Trophoblast cell (in vitro differentiated cells and primary cell): Measurements from ENCODE around the gene C1RL.

Source experiments
- DNase-seq, 2 donors: peaks; one replicate each; pipeline ENCODE4 v3.0.0-alpha.2; 2016
- H2AFZ ChIP-seq: 2 replicates; pipeline ENCODE4 v1.6.1; 2013; ENCODE audit warnings: low read length, moderate library complexity, mild to moderate bottlenecking; ENCODE audit not compliant: insufficient read depth, poor library complexity
- H2AK5ac ChIP-seq: 2 replicates; pipeline ENCODE4 v1.6.1; 2013; ENCODE audit warnings: mild to moderate bottlenecking, low read length
- H2BK120ac ChIP-seq: 2 replicates; pipeline ENCODE4 v1.6.1; 2013; ENCODE audit warnings: low read length, mild to moderate bottlenecking, moderate library complexity; ENCODE audit not compliant: insufficient read depth, poor library complexity
- H2BK12ac ChIP-seq: 2 replicates; pipeline ENCODE4 v1.6.1; 2013; ENCODE audit warnings: mild to moderate bottlenecking, low read length, moderate library complexity
- H2BK5ac ChIP-seq: 2 replicates; pipeline ENCODE4 v1.6.1; 2013; ENCODE audit warnings: low read length, low read depth, moderate library complexity, mild to moderate bottlenecking; ENCODE audit not compliant: poor library complexity
- H3K14ac ChIP-seq: 2 replicates; pipeline ENCODE4 v1.6.1; 2013; ENCODE audit warnings: mild to moderate bottlenecking, low read length
- H3K18ac ChIP-seq: 2 replicates; pipeline ENCODE4 v1.6.1; 2013; ENCODE audit warnings: mild to moderate bottlenecking, low read length
- H3K23ac ChIP-seq: 2 replicates; pipeline ENCODE4 v1.6.1; 2013; ENCODE audit warnings: low read length
- H3K27ac ChIP-seq: 2 replicates; pipeline ENCODE4 v1.5.1; 2013; ENCODE audit warnings: low read depth, mild to moderate bottlenecking, inconsistent platforms, low read length, moderate library complexity
- H3K27me3 ChIP-seq: 2 replicates; pipeline ENCODE4 v1.6.1; 2013; ENCODE audit warnings: inconsistent platforms, mild to moderate bottlenecking, low read length, moderate library complexity; ENCODE audit not compliant: insufficient read depth
- H3K36me3 ChIP-seq, 2 experiments: 1 replicate in 1 of 2; 2 replicates in 1 of 2; pipeline ENCODE4 v1.6.1; 2013; ENCODE audit warnings: low read length in 2 of 2, mild to moderate bottlenecking in 2 of 2, moderate library complexity in 1 of 2; ENCODE audit not compliant: insufficient read depth in 2 of 2, control insufficient read depth in 1 of 2
- H3K4ac ChIP-seq: 2 replicates; pipeline ENCODE4 v1.6.1; 2013; ENCODE audit warnings: low read depth, mild to moderate bottlenecking, low read length, moderate library complexity
- H3K4me1 ChIP-seq, 2 experiments: 1 replicate in 1 of 2; 2 replicates in 1 of 2; pipeline ENCODE4 v1.6.1; 2013; ENCODE audit warnings: low read length in 2 of 2, mild to moderate bottlenecking in 2 of 2, moderate library complexity in 1 of 2; ENCODE audit not compliant: insufficient read depth in 2 of 2, control insufficient read depth in 1 of 2
- H3K4me2 ChIP-seq: 2 replicates; pipeline ENCODE4 v1.6.1; 2013; ENCODE audit warnings: inconsistent platforms, mild to moderate bottlenecking, low read length, moderate library complexity
- H3K4me3 ChIP-seq: 2 replicates; pipeline ENCODE4 v1.5.1; 2013; ENCODE audit warnings: mild to moderate bottlenecking, low read depth, low read length, inconsistent platforms
- H3K79me1 ChIP-seq: one replicate; pipeline ENCODE4 v1.6.1; 2013; ENCODE audit warnings: low read length
- H3K79me2 ChIP-seq: 2 replicates; pipeline ENCODE4 v1.6.1; 2013; ENCODE audit warnings: low read length, mild to moderate bottlenecking; ENCODE audit not compliant: control insufficient read depth, insufficient read depth, poor library complexity
- H3K9ac ChIP-seq: 2 replicates; pipeline ENCODE4 v1.6.1; 2013; ENCODE audit warnings: mild to moderate bottlenecking, low read length
- H3K9me3 ChIP-seq: 2 replicates; pipeline ENCODE4 v1.6.1; 2013; ENCODE audit warnings: low read depth, mild to moderate bottlenecking, control low read depth, inconsistent platforms, low read length; ENCODE audit not compliant: insufficient read depth
- H4K12ac ChIP-seq: 2 replicates; pipeline ENCODE4 v1.6.1; 2013; ENCODE audit warnings: low read depth, mild to moderate bottlenecking, low read length, moderate library complexity
- H4K8ac ChIP-seq: 2 replicates; pipeline ENCODE4 v1.6.1; 2013; ENCODE audit warnings: low read depth, mild to moderate bottlenecking, low read length, moderate library complexity
- H4K91ac ChIP-seq: one replicate; pipeline ENCODE4 v1.6.1; 2013; ENCODE audit warnings: low read depth, mild to moderate bottlenecking, low read length, moderate library complexity
- WGBS: extraction: QIAGEN DNeasy Blood & Tissue Kit; methylation state at CpG from one replicate; pipeline ENCODE4 v1.1.7; 2013; ENCODE audit warnings: missing lambda C conversion rate; ENCODE audit not compliant: insufficient read length, insufficient coverage; ENCODE audit errors: extremely low coverage; 5-methylcytosine and 5-hydroxymethylcytosine counted together

Gene C1RL

GRCh38 chr12:7083125-7083524 lies 25.9 kb downstream of the C1RL start:
- Histone ChIP-seq H3K79me1 (no peaks in the 10 kb centered on the region), H3K4me2 (no peak overlapping the region), H2AK5ac (no peak overlapping the region), H3K14ac (no peak overlapping the region), H3K36me3 (no peaks in the 10 kb centered on the region), H3K9me3 (peaks cover 2% of the 10 kb centered on the region), H4K8ac (no peak overlapping the region), H3K23ac (peak overlapping the region; percentile 28), H3K9ac (no peak overlapping the region), H2AFZ (no peak overlapping the region), H2BK5ac (no peak overlapping the region), H3K4ac (no peak overlapping the region), H4K12ac (no peak overlapping the region), H3K27me3 (no peaks in the 10 kb centered on the region), H3K18ac (no peak overlapping the region), H2BK12ac (no peak overlapping the region), H3K4me1 (peaks cover 2 to 5% of the 10 kb centered on the region in 2 experiments), H3K4me3 (peak overlapping the region; percentile 45), H2BK120ac (no peak overlapping the region), H3K27ac (no peak overlapping the region), H4K91ac (no peak overlapping the region), H3K79me2 (no peaks in the 10 kb centered on the region)
- no peak for DNase-seq

- no peak overlapping the region for H3K4ac ChIP-seq
- H4K12ac ChIP-seq: no peak overlapping the region
- no peak overlapping the region for H2BK120ac ChIP-seq
- H2AK5ac ChIP-seq: no peak overlapping the region
- no peak overlapping the region for H4K8ac ChIP-seq
- peaks cover 2% of the 10 kb centered on the region for H3K9me3 ChIP-seq
- no peak overlapping the region for H3K14ac ChIP-seq
- no peak overlapping the region for H2BK5ac ChIP-seq
- H3K23ac ChIP-seq: no peak overlapping the region
- no peak overlapping the region for H3K9ac ChIP-seq
- H3K4me1 ChIP-seq: peaks cover 2 to 5% of the 10 kb centered on the region in 2 experiments
- WGBS: no CpG with 5 or more reads among the region's 14 CpGs
- no peaks in the 10 kb centered on the region for H3K36me3 ChIP-seq
- H2BK12ac ChIP-seq: no peak overlapping the region
- DNase-seq: no peak
- no peak overlapping the region for H2AFZ ChIP-seq
- no peak overlapping the region for H3K4me3 ChIP-seq
- no peaks in the 10 kb centered on the region for H3K79me1 ChIP-seq
- no peaks in the 10 kb centered on the region for H3K27me3 ChIP-seq
- H3K79me2 ChIP-seq: no peaks in the 10 kb centered on the region
- no peak overlapping the region for H3K18ac ChIP-seq
- H3K4me2 ChIP-seq: no peak overlapping the region
- H4K91ac ChIP-seq: no peak overlapping the region
- no peak overlapping the region for H3K27ac ChIP-seq
Measured at GRCh38 chr12:7081037-7081436, 28.0 kb downstream of the C1RL start.

- Histone ChIP-seq H4K12ac (no peak overlapping the region), H2BK12ac (no peak overlapping the region), H3K79me2 (no peaks in the 10 kb centered on the region), H3K18ac (no peak overlapping the region), H4K91ac (no peak overlapping the region), H3K9me3 (peaks cover 2% of the 10 kb centered on the region), H2BK120ac (no peak overlapping the region), H3K4me1 (peaks cover 2 to 5% of the 10 kb centered on the region in 2 experiments), H3K9ac (no peak overlapping the region), H2AK5ac (no peak overlapping the region), H3K23ac (no peak overlapping the region), H4K8ac (no peak overlapping the region), H3K36me3 (no peaks in the 10 kb centered on the region), H3K4ac (no peak overlapping the region), H3K27ac (peak overlapping the region; percentile 71), H3K4me2 (peak overlapping the region; percentile 32), H3K4me3 (no peak overlapping the region), H2AFZ (no peak overlapping the region), H3K79me1 (no peaks in the 10 kb centered on the region), H3K14ac (no peak overlapping the region), H2BK5ac (no peak overlapping the region), H3K27me3 (no peaks in the 10 kb centered on the region)
- peak; percentile 84 to 94 for DNase-seq
Measured at GRCh38 chr12:7079826-7080125, 29.2 kb downstream of the C1RL start.

- Histone ChIP-seq H2BK12ac (no peak overlapping the region), H3K79me2 (no peaks in the 10 kb centered on the region), H2BK120ac (no peak overlapping the region), H2AK5ac (no peak overlapping the region), H3K4me2 (no peak overlapping the region), H3K27ac (no peak overlapping the region), H3K4ac (no peak overlapping the region), H4K91ac (no peak overlapping the region), H4K12ac (no peak overlapping the region), H3K23ac (no peak overlapping the region), H3K9ac (no peak overlapping the region), H2BK5ac (no peak overlapping the region), H3K36me3 (no peaks in the 10 kb centered on the region), H3K9me3 (no peaks in the 10 kb centered on the region), H3K79me1 (no peaks in the 10 kb centered on the region), H3K14ac (no peak overlapping the region), H3K18ac (no peak overlapping the region), H4K8ac (no peak overlapping the region), H2AFZ (no peak overlapping the region), H3K4me3 (no peak overlapping the region), H3K4me1 (peaks cover 2 to 5% of the 10 kb centered on the region in 2 experiments), H3K27me3 (no peaks in the 10 kb centered on the region)
- DNase-seq: no peak
- WGBS: no CpG with 5 or more reads among the region's 4 CpGs
Measured at GRCh38 chr12:7078163-7078562, 30.9 kb downstream of the C1RL start.

GRCh38 chr12:7076493-7076892 lies 32.5 kb downstream of the C1RL start:
- H3K27me3 ChIP-seq: no peaks in the 10 kb centered on the region

More at GRCh38 chr12:7076493-7076892, 32.5 kb downstream of the C1RL start:
- H2BK12ac ChIP-seq: no peak overlapping the region
- no peak overlapping the region for H3K18ac ChIP-seq
- no peak overlapping the region for H3K27ac ChIP-seq
- H3K36me3 ChIP-seq: no peaks in the 10 kb centered on the region
- no peak overlapping the region for H4K12ac ChIP-seq
- H4K8ac ChIP-seq: no peak overlapping the region
- H3K9me3 ChIP-seq: no peaks in the 10 kb centered on the region
- H3K4me3 ChIP-seq: no peak overlapping the region
- no peak overlapping the region for H3K14ac ChIP-seq
- H4K91ac ChIP-seq: no peak overlapping the region
- no peak overlapping the region for H3K23ac ChIP-seq
- H3K4me2 ChIP-seq: no peak overlapping the region
- H3K4me1 ChIP-seq: peaks cover 2 to 5% of the 10 kb centered on the region in 2 experiments
- H2BK5ac ChIP-seq: no peak overlapping the region
- H3K79me2 ChIP-seq: no peaks in the 10 kb centered on the region
- no peak overlapping the region for H2AK5ac ChIP-seq
- H3K79me1 ChIP-seq: no peaks in the 10 kb centered on the region
- H2AFZ ChIP-seq: no peak overlapping the region
- no CpG with 5 or more reads among the region's 4 CpGs for WGBS
- no peak overlapping the region for H3K4ac ChIP-seq
- DNase-seq: no peak
- no peak overlapping the region for H3K9ac ChIP-seq
- H2BK120ac ChIP-seq: no peak overlapping the region
